ENCODE measurements around the gene TSPEAR.

TSPEAR gene

GRCh38 chr21:44466996-44467858 is 244.1 kb downstream of the TSPEAR start:
- TF ChIP-seq CTCF (IDR thresholded peaks at IDR 0.05; ENCODE audit: low read depth, low read length, missing control alignments), result no peak
- H3K4me3 ChIP-seq (replicated peaks; ENCODE audit: low read depth, low read length), result no peak overlapping the region
- DNase-seq (ENCODE audit: extremely low read depth, low read depth), result no peak

GRCh38 chr21:44466351-44466954 is 244.9 kb downstream of the TSPEAR start:
- no peak overlapping the region for H3K4me3 ChIP-seq (replicated peaks; ENCODE audit: low read depth, low read length)
- TF ChIP-seq CTCF (IDR thresholded peaks at IDR 0.05; ENCODE audit: low read depth, low read length, missing control alignments), result no peak
- no peak for DNase-seq (ENCODE audit: extremely low read depth, low read depth)

GRCh38 chr21:44464351-44464750 is 247.0 kb downstream of the TSPEAR start:
- H3K4me3 ChIP-seq (replicated peaks; ENCODE audit: low read depth, low read length), result no peak overlapping the region
- no peak for DNase-seq (ENCODE audit: extremely low read depth, low read depth)
- TF ChIP-seq CTCF (IDR thresholded peaks at IDR 0.05; ENCODE audit: low read depth, low read length, missing control alignments), result no peak

- DNase-seq (ENCODE audit: extremely low read depth, low read depth), result no peak
- H3K4me3 ChIP-seq (replicated peaks; ENCODE audit: low read depth, low read length), result no peak overlapping the region
- TF ChIP-seq CTCF (IDR thresholded peaks at IDR 0.05; ENCODE audit: low read depth, low read length, missing control alignments), result no peak
These were observed 247.6 kb downstream of the TSPEAR start for GRCh38 chr21:44463724-44464123.

GRCh38 chr21:44462834-44463200 is 248.6 kb downstream of the TSPEAR start:
- no peak for TF ChIP-seq CTCF (IDR thresholded peaks at IDR 0.05; ENCODE audit: low read depth, low read length, missing control alignments)
- DNase-seq (ENCODE audit: extremely low read depth, low read depth), result no peak
- H3K4me3 ChIP-seq (replicated peaks; ENCODE audit: low read depth, low read length), result no peak overlapping the region

GRCh38 chr21:44462086-44462833 is 249.1 kb downstream of the TSPEAR start:
- no peak overlapping the region for H3K4me3 ChIP-seq (replicated peaks; ENCODE audit: low read depth, low read length)
- no peak for DNase-seq (ENCODE audit: extremely low read depth, low read depth)
- TF ChIP-seq CTCF (IDR thresholded peaks at IDR 0.05; ENCODE audit: low read depth, low read length, missing control alignments), result no peak
